Effector memory CD8-positive, alpha-beta T cell (primary cell): ENCODE data around the gene CRAT.

Experiments used
- ATAC-seq: fragments of 150-1000 bp; cut with Tn5 transposase; replicated peaks from 2 replicates; pipeline ENCODE4 v1.10.0; 2021; ENCODE audit warnings: mild to moderate bottlenecking, moderate library complexity
- DNase-seq, 3 experiments: peaks; one replicate each; pipeline ENCODE4 v3.0.0; 2021
- H3K27ac Mint-ChIP-seq, 2 donors: one replicate each; pipeline ENCODE4 v1.8.0; 2022; ENCODE audit warnings: mild to moderate bottlenecking in 2 of 2, mixed read lengths in 2 of 2, moderate library complexity in 2 of 2
- H3K27me3 Mint-ChIP-seq, 2 donors: one replicate each; pipeline ENCODE4 v1.8.0; 2022; ENCODE audit warnings: mixed read lengths in 2 of 2
- H3K36me3 Mint-ChIP-seq: one replicate; pipeline ENCODE4 v1.8.0; 2022; ENCODE audit warnings: mild to moderate bottlenecking, moderate library complexity, mixed read lengths; ENCODE audit not compliant: insufficient read depth
- H3K4me1 Mint-ChIP-seq, 2 donors: one replicate each; pipeline ENCODE4 v1.8.0; 2022; ENCODE audit warnings: low read depth in 2 of 2, mixed read lengths in 2 of 2
- H3K4me3 Mint-ChIP-seq, 2 donors: one replicate each; pipeline ENCODE4 v1.8.0; 2022; ENCODE audit warnings: mild to moderate bottlenecking in 2 of 2, mixed read lengths in 2 of 2, moderate library complexity in 2 of 2
- H3K9me3 Mint-ChIP-seq, 2 donors: one replicate each; pipeline ENCODE4 v1.8.0; 2022; ENCODE audit warnings: mixed read lengths in 2 of 2

Gene CRAT

DNA sequence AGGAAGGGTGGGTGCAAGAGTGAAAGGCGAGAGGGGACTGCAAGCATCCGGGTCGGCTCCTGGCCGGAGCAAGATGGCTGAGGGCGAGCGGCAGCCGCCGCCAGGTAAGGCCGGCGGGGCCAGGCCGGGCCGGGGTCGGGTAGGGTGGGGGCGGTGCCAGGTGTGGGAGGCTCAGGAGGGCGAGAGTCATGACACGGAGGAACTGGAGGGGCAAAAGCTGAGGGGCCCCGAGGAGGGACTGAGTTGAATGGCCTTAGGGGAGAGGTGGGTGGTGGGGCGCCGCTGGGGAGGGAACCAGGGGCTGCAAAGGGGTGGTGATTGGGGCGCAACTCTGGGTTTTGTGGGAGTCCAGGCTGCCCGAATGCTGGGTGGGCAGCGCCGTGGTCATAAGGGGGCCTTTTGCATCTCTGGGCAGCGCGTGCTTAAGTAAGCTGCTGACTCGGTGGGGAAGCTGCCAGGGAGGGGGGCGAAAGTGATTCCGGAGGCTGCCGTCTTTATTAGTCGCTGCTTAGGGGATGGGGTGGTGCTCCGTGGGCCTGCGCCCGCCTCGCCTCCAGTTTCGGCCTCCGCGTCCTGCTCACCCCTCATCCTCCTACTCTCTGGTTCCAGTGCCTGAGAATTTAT, 1.0 kb upstream of the CRAT start:
- Mint-ChIP-seq H3K27ac (peak overlapping the region; percentile 86 to 92), H3K36me3 (peaks cover 9% of the 10 kb centered on the region), H3K4me1 (peaks cover 7 to 20% of the 10 kb centered on the region in 2 donors), H3K4me3 (peak overlapping the region; percentile 88 to 90), H3K9me3 (no peaks in the 10 kb centered on the region), H3K27me3 (no peaks in the 10 kb centered on the region)
- ATAC-seq (no peak), DNase-seq (peak in 2 of 3 experiments; percentile 9 to 16)

DNA sequence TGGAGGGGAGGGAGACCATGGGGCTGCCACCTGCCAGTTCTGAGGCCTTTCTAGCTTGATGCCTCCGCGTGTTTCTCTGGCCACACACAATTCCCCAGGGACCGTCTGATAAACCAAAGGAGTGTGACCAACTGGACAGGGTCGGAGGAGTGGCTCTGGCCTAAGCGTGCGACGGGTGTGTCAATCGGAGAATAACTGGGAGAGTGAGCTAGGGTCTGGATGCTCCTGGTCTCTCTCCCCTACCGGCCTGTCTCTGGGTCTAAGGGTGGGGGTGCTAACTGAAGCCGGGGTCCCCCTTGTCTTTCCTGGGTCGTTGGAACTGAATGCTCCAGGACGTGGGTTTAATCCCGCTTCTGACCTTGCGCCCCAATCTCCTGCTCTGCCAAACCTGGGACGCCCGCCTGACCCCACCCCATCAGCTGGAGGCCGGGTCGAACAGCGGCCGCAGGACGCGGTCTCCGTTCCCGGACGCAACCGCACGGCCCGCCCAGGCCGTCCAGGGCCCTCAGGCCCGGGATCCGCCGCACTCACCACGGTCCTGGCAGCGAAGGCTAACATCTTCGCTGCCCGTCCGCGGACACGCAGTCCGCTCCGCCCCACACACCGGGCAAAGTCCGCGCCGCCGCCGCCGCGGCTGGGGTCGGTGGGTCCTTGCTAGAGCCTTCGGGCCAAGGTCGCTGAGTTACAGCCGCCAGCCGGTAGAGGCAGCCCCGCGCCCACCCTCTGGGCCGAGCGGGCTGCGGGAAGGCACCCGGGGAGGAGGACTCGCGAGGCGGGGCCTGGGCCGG, 447 bp downstream of the CRAT start:
- Mint-ChIP-seq H3K4me3 (peak overlapping the region; percentile 88 to 90), H3K9me3 (no peaks in the 10 kb centered on the region), H3K4me1 (peaks cover 7 to 18% of the 10 kb centered on the region in 2 donors), H3K27ac (peak overlapping the region in 1 of 2 donors; percentile 92), H3K36me3 (peaks cover 9% of the 10 kb centered on the region), H3K27me3 (no peaks in the 10 kb centered on the region)
- no peak for ATAC-seq
- DNase-seq = peak in 2 of 3 experiments; percentile 7 to 15

DNA sequence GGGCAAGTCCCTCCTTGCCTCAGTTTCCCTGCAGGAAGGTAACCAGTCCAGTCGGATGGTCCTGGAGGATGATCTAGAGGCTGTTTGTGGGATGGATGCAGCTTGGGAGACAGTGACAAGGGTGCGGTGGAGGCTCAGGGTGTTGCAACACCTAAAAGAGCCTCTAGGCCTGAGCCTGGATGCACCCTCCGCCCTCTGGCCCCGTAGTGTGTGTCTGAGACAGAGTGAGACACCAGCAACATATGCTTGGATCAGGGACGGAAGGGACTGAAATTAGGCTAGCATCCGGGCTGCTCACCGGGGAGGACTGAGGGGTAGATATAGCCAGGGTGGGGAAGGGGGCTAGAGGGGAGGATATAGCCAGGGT, 1.1 kb downstream of the CRAT start:
- Mint-ChIP-seq H3K36me3 (peaks cover 9% of the 10 kb centered on the region), H3K27me3 (no peaks in the 10 kb centered on the region), H3K27ac (peak overlapping the region in 1 of 2 donors; percentile 88), H3K9me3 (no peaks in the 10 kb centered on the region), H3K4me1 (peaks cover 7 to 15% of the 10 kb centered on the region in 2 donors), H3K4me3 (peak overlapping the region; percentile 88 to 90)
- ATAC-seq = no peak
- DNase-seq = no peak

DNA sequence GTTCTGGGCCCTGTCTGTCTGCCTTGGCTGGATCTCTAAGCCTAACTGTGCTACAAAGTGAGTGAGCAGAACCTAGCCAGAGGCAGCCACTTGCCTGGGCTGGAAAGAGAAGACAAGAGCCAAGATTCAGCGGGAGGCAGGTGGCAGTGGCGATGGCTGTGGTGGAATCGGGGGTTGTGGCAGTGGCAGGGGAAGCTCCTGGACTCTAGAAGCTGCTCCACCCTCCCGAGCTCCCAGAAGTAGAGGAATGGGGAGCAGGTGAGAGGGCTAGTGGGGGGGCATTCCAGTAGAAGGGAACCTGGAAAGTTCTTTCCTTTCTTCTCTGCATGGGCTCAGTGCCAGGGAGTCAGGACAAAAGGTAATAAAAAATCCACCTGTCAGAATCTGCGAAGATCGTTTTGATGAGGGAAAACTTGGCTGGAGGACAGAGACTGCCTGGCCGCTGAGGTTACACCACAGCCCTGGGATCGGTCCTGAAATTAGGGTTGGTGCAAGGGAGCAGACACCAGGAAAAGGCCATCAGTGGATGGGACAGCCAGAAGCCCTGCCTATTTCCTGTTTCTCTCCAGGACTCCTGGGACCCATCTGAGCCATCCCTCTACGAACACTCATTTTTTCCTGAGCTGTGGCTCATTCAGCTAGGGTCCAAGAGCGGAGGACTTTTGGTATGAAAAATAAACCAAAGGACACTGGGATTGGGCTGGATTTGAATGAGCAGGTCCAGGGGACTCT, 1.6 kb downstream of the CRAT start:
- peak overlapping the region; percentile 88 to 90 for H3K4me3 Mint-ChIP-seq
- H3K36me3 Mint-ChIP-seq = peaks cover 9% of the 10 kb centered on the region
- H3K4me1 Mint-ChIP-seq = peaks cover 7 to 15% of the 10 kb centered on the region in 2 donors
- ATAC-seq (no peak), DNase-seq (no peak)
- no peaks in the 10 kb centered on the region for H3K9me3 Mint-ChIP-seq
- no peaks in the 10 kb centered on the region for H3K27me3 Mint-ChIP-seq
- peak overlapping the region in 1 of 2 donors; percentile 88 for H3K27ac Mint-ChIP-seq

DNA sequence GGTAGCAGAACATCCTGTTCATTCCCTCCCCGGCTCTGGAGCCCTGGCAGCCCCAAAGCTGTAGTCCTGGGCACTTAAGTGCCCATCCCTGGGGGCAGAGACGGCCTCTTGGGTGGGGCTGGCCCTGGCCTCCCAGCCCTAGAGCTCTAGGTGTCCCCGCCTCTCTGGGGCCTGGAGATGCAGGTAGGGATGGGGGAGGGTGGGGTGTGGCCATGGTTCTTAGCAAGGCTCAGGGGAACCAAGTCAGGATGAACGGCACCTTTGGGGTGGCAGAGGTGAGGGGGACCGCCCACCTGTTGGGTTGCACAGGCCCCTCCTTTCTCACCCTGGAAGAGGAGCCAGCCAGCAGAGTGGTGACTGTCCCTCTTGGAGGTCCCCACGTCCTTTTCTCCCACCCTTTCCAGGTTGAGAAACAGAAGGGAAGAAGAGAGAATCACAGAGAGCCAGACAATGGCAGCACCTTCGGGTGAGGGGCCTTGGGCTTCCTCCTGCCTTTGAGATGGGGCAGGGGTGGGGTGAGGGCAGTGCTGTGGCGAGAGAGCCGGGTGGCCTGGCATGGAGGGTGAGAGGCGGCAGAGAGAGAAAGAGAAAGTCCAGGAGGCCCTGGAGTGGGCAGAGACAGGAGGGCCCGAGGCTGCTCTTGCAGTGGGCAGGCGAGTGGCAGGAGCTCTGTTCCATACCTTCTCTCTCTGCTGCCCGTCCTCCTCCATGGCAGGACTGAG, 2.3 kb downstream of the CRAT start:
- Mint-ChIP-seq H3K27me3 (no peaks in the 10 kb centered on the region), H3K4me1 (peaks cover 7 to 15% of the 10 kb centered on the region in 2 donors), H3K9me3 (no peaks in the 10 kb centered on the region), H3K36me3 (peaks cover 9% of the 10 kb centered on the region), H3K27ac (peak overlapping the region in 1 of 2 donors; percentile 88), H3K4me3 (peak overlapping the region; percentile 88 to 90)
- DNase-seq = no peak
- no peak for ATAC-seq

DNA sequence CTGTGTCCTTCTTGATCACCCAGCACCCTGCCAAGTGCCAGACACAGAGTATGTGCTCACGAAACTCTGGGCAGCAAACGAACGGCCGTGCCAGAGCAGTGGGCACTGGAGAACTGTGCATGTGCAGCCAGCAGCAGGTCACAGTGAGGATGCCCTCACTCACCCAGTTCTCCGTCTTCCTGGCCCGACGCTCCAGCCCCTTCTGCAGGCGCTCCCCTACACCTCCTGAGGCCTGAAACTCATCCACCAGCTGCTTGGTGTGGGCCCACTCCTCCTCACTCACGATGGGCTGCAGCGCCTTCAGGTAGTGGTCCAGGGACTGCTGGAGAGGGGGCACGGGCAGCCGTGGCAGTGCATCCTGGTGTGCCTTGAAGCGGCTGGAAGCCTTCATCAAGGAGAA, 2.9 kb downstream of the CRAT start:
- no peak overlapping the region for H3K27ac Mint-ChIP-seq
- no peaks in the 10 kb centered on the region for H3K9me3 Mint-ChIP-seq
- peaks cover 9% of the 10 kb centered on the region for H3K36me3 Mint-ChIP-seq
- no peak overlapping the region for H3K4me3 Mint-ChIP-seq
- H3K4me1 Mint-ChIP-seq = peaks cover 7 to 15% of the 10 kb centered on the region in 2 donors
- no peak for DNase-seq
- H3K27me3 Mint-ChIP-seq = no peaks in the 10 kb centered on the region
- no peak for ATAC-seq

DNA sequence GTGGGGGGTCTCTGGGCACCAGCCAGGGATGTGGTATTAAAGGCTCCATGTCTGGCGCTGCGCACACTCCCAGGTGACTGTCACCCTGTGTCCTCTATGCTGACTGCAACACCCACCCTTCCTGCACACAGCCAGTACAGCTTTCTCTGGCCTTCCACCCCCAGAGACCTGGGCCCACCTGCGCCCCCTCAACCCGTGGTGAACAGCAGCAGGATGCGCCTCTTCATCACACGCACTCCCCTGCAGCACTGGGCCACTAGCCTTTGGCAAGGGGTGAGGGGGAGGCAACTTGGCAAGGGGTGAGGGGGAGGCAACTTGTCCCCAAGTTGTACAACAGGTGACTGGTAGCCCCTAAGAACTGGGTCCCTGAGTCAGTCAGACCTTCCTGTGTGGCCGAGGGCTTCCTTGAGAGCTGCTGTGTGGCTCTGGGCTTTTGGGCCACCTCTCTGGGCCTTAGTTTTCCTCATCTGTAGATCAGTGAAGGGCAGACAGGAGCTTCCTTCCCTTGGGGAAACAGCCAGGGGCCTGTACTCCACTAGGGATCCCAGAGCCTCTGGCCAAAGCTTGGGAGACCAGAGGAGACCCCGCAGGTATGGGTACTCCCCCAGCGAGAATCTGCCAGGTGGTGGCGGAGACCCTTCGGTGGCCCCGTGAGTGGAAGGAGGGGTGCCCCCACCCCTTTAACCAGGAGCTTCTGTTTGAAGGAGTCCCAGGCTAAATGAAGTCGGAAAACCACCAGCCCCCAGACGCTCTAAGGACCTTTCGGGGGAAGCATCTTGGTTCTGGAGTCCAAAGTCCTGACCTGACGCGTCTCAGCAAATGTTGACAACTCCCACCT, 4.5 kb downstream of the CRAT start:
- no peak overlapping the region for H3K27ac Mint-ChIP-seq
- H3K27me3 Mint-ChIP-seq = no peaks in the 10 kb centered on the region
- no peak overlapping the region for H3K4me3 Mint-ChIP-seq
- H3K36me3 Mint-ChIP-seq = peaks cover 6% of the 10 kb centered on the region
- peaks cover 0 to 10% of the 10 kb centered on the region in 2 donors for H3K4me1 Mint-ChIP-seq
- no peaks in the 10 kb centered on the region for H3K9me3 Mint-ChIP-seq
- no peak for ATAC-seq
- no peak for DNase-seq

DNA sequence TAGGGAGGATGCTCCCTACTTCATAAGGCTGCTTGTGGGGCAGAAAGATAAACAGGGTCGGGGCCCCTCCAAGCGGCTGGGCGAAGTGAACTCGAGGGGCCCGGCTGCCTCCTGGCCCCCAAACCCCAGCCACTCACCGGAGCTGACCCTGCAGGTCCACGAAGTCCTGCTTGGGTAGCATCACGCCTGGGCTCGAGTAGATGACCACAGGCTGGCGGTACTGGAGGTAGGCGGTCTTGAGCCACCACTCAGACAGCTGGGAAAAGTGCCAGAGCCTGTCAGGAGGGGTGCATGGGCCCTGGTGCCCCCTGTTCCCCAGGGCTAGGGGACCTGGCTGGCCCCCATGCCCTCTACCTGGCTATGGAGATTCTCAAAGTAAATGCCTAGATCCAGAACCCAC, 6.5 kb downstream of the CRAT start:
- no peak overlapping the region for H3K27ac Mint-ChIP-seq
- no peaks in the 10 kb centered on the region for H3K9me3 Mint-ChIP-seq
- ATAC-seq (no peak), DNase-seq (no peak)
- peaks cover 0 to 2% of the 10 kb centered on the region in 2 donors for H3K4me1 Mint-ChIP-seq
- H3K36me3 Mint-ChIP-seq = peaks cover 6% of the 10 kb centered on the region
- no peak overlapping the region for H3K4me3 Mint-ChIP-seq
- H3K27me3 Mint-ChIP-seq = no peaks in the 10 kb centered on the region

DNA sequence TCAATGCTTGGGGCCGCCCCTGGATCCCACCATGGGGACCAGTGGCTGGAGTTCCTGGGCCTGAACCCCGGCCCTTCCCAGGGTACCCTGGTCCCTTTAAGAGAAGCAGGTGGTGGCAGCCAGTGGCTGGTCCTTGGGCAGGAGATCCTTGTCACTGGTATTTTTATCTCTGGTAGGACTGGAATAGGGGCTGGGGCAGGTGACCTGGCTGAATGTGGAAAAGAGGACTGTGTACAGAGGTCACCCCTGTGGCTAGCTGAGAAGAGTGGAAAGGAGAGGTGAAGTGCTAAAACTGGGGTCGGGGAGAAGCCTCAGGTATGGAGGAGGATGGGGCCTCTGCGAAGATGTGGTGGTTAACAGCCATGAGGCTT, 7.0 kb downstream of the CRAT start:
- no peak for ATAC-seq

DNA sequence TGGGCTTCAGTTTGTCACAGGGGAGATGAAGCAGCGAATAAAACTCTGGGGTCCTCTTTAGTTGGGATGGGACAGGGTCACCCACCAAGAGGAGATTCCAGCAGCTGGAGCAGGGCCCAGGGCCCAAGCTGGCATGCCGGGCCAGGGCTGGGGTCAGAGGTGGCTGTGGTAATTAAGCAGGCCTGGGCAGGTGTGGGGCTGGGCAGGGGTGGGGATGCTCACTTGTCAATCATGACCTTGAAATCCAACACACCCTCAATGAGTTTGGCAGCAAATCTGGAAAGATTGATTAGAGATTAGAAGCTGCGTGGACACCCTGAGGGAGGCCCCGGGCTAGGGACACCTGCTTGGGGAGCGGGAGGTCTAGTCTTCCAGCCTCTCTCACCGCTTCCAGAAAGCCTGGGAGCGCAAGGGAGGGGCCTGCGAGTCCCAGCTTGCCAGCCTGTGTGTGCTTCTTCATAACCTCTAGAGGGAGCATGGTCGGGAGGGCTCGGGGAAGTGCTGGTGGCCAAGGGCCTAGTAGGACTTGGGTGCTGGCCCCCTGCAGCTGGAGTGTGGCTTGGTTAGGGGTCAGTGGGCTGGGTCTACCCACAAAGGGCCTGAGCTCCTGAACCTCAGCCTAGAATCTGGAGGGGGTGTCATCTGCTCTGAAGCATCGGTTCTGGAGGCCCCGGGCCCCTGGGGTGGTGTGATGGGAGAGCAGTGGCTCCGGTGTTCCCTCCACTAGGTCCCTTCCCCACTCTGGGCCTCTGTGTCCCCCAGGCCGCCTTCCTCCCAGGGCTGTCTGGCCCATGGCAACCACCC, 7.6 kb downstream of the CRAT start:
- no peaks in the 10 kb centered on the region for H3K27me3 Mint-ChIP-seq
- DNase-seq (no peak), ATAC-seq (peak; percentile 45)
- H3K4me1 Mint-ChIP-seq = no peaks in the 10 kb centered on the region
- H3K36me3 Mint-ChIP-seq = peaks cover 5% of the 10 kb centered on the region
- H3K9me3 Mint-ChIP-seq = no peaks in the 10 kb centered on the region
- no peak overlapping the region for H3K27ac Mint-ChIP-seq
- H3K4me3 Mint-ChIP-seq = no peak overlapping the region

More for the DNA sequence above, 7.0 kb downstream of the CRAT start:
- no peak overlapping the region for H3K27ac Mint-ChIP-seq
- H3K4me1 Mint-ChIP-seq = no peaks in the 10 kb centered on the region
- peaks cover 7% of the 10 kb centered on the region for H3K36me3 Mint-ChIP-seq
- no peak for DNase-seq
- H3K9me3 Mint-ChIP-seq = no peaks in the 10 kb centered on the region
- no peak overlapping the region for H3K4me3 Mint-ChIP-seq
- no peaks in the 10 kb centered on the region for H3K27me3 Mint-ChIP-seq

DNA sequence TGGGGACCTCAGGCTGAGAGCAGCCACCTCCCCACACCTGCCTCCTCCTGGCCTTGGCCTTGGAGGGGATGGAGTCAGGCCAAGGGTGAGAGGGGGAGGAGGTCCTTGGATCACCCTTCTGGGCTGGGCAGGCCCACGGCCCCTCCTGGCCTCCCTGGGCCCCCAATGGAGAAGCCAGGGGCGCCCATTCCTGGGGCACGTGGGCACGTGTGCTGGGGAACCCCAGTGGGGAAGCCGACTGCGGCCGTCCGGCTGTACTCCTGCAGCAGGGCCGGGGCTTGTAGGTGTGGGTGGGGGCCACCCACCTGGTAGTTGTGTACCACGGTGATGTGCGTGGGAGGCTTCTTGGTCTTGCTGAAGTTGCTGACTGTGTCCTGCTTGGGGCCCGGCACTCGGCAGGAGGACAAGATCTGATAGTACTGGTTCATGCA, 8.5 kb downstream of the CRAT start:
- Mint-ChIP-seq H3K4me3 (no peak overlapping the region), H3K27ac (no peak overlapping the region), H3K27me3 (no peaks in the 10 kb centered on the region), H3K4me1 (no peaks in the 10 kb centered on the region), H3K36me3 (peaks cover 5% of the 10 kb centered on the region), H3K9me3 (no peaks in the 10 kb centered on the region)
- ATAC-seq (no peak), DNase-seq (no peak)

DNA sequence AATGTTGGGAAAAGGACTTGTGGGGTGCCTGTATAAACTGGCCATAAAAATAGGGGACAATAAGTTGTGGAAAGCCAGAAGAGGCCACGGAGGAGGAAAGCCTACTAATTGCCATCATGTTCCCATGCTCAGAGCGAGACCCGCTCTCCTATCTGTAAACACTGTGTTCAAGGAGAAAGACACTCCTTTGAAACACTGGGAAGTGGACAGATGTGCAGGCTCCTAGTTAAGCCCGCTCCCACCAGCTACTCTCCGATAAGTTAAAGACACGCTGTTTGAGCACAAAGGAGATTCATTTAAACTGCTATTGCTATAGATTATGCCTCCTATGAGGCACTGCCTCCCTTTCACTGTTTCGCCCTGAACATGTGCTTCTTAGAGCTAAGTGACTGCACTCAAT, 9.3 kb downstream of the CRAT start:
- Mint-ChIP-seq H3K4me1 (no peaks in the 10 kb centered on the region), H3K36me3 (peaks cover 3% of the 10 kb centered on the region), H3K27ac (no peak overlapping the region), H3K4me3 (no peak overlapping the region), H3K27me3 (no peaks in the 10 kb centered on the region), H3K9me3 (no peaks in the 10 kb centered on the region)
- no peak for ATAC-seq
- DNase-seq = no peak
